ENCODE measurements around the gene SYT1. TPM values are rescaled to one million over a fixed set of nuclear protein-coding genes. Genes with fewer than 3 reads are reported as not detected.
"Not testable (repeated sequence)": the region's sequence is repeated elsewhere in the genome, so short reads cannot be mapped to it uniquely, and the experiment has no call there.

Gene SYT1
- total RNA-seq, 4 donors from 2014 or later: 1.4 to 4.1 (median 1.8) TPM

- H3K9me3 ChIP-seq: no peaks in the 10 kb centered on the region
- no peaks in the 10 kb centered on the region for H3K4me1 ChIP-seq
- H3K36me3 ChIP-seq: no peaks in the 10 kb centered on the region
- H3K27ac ChIP-seq: no peak overlapping the region
- H3K27me3 ChIP-seq: no peaks in the 10 kb centered on the region
- TF ChIP-seq POLR2A (IDR thresholded peaks at IDR 0.05): no peak
- H3K4me3 ChIP-seq: no peak overlapping the region
- DNase-seq: no peak
These were observed 156.4 kb downstream of the SYT1 start for GRCh38 chr12:79021021-79021420.

- H3K27ac ChIP-seq: no peak overlapping the region
- no peaks in the 10 kb centered on the region for H3K4me1 ChIP-seq
- H3K27me3 ChIP-seq: no peaks in the 10 kb centered on the region
- DNase-seq: no peak
- H3K4me3 ChIP-seq: no peak overlapping the region
- no peak for TF ChIP-seq CTCF (IDR thresholded peaks at IDR 0.05)
- no peak for TF ChIP-seq POLR2A (IDR thresholded peaks at IDR 0.05)
- no peaks in the 10 kb centered on the region for H3K9me3 ChIP-seq
- H3K36me3 ChIP-seq: no peaks in the 10 kb centered on the region
These were observed 158.7 kb downstream of the SYT1 start for GRCh38 chr12:79023261-79023660.

- no peaks in the 10 kb centered on the region for H3K36me3 ChIP-seq
- no peaks in the 10 kb centered on the region for H3K4me1 ChIP-seq
- H3K9me3 ChIP-seq: no peaks in the 10 kb centered on the region
- TF ChIP-seq CTCF (IDR thresholded peaks at IDR 0.05) (no peak), POLR2A (IDR thresholded peaks at IDR 0.05) (no peak)
- no peak for DNase-seq
- no peak overlapping the region for H3K4me3 ChIP-seq
- no peaks in the 10 kb centered on the region for H3K27me3 ChIP-seq
- H3K27ac ChIP-seq: no peak overlapping the region
These were observed 159.2 kb downstream of the SYT1 start for GRCh38 chr12:79023784-79024183.

GRCh38 chr12:79033788-79034187 lies 169.2 kb downstream of the SYT1 start:
- Histone ChIP-seq H3K36me3 (no peaks in the 10 kb centered on the region), H3K4me3 (no peak overlapping the region), H3K9me3 (no peaks in the 10 kb centered on the region), H3K27me3 (no peaks in the 10 kb centered on the region), H3K4me1 (no peaks in the 10 kb centered on the region), H3K27ac (no peak overlapping the region)
- DNase-seq: no peak
- no peak for TF ChIP-seq POLR2A (IDR thresholded peaks at IDR 0.05)
- no peak for TF ChIP-seq CTCF (IDR thresholded peaks at IDR 0.05)

GRCh38 chr12:79044748-79045147 lies 180.2 kb downstream of the SYT1 start:
- H3K4me3 ChIP-seq, H3K27me3 ChIP-seq, H3K4me1 ChIP-seq, DNase-seq, H3K9me3 ChIP-seq, H3K27ac ChIP-seq, H3K36me3 ChIP-seq: not testable (repeated sequence)

- not testable (repeated sequence) for H3K27ac ChIP-seq, H3K9me3 ChIP-seq, H3K36me3 ChIP-seq, H3K4me3 ChIP-seq, H3K27me3 ChIP-seq, H3K4me1 ChIP-seq, DNase-seq
These were observed 180.7 kb downstream of the SYT1 start for GRCh38 chr12:79045149-79045703.

GRCh38 chr12:79046021-79046420 lies 181.4 kb downstream of the SYT1 start:
- H3K27me3 ChIP-seq: no peaks in the 10 kb centered on the region
- no peak for TF ChIP-seq CTCF (IDR thresholded peaks at IDR 0.05)
- no peak for TF ChIP-seq POLR2A (IDR thresholded peaks at IDR 0.05)
- DNase-seq: no peak
- H3K36me3 ChIP-seq: no peaks in the 10 kb centered on the region
- H3K4me1 ChIP-seq: no peaks in the 10 kb centered on the region
- no peaks in the 10 kb centered on the region for H3K9me3 ChIP-seq
- no peak overlapping the region for H3K4me3 ChIP-seq
- no peak overlapping the region for H3K27ac ChIP-seq

Measured in Peyer's patch (tissue), 4 donors.